Measurements from ENCODE around the gene ZBTB8B.
"Not testable (repeated sequence)": the region's sequence is repeated elsewhere in the genome, so short reads cannot be mapped to it uniquely, and the experiment has no call there.

ZBTB8B gene

GRCh38 chr1:32464716-32465577 is at the start of gene ZBTB8B:
Gene ZBTB8B, plus strand, starts transcription at chr1:32465072. Its CDS starts 5,553 bp downstream, at chr1:32470625.
- peak; percentile 51 for DNase-seq
- Mint-ChIP-seq H3K4me3 (peak within 1 kb of the TSS; percentile 79 to 87), H3K9me3 (no peaks in the 10 kb centered on the region), H3K27ac (peak within 1 kb of the TSS in 1 of 2 donors; percentile 27), H3K27me3 (peaks cover 66% of the 10 kb centered on the region), H3K4me1 (peaks cover 18% of the 10 kb centered on the region)
- ATAC-seq, result peak; percentile 80

DNA sequence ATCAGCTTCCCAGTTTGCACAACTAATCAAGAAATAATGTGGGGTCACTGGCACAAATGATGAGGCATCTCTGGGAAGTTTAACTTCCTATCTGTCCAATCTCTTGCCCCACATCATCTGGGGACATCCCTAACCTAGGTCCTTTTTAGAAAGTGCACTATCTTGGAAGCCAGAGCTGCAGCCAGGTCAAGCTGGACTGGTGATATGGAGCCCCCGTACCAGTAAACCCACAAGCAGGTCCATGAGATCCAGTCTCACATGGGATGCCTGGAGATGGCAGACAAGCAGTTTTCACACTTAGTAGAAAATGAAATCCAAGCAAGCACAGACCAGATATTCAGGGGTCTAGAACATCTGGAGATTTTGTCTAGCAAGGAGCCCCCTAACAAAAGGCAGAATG is 43.1 kb upstream of the ZBTB8B start:
- Mint-ChIP-seq H3K4me1 (peaks cover 5% of the 10 kb centered on the region), H3K27ac (no peak overlapping the region), H3K4me3 (no peak overlapping the region), H3K9me3 (no peaks in the 10 kb centered on the region), H3K27me3 (peaks cover 42% of the 10 kb centered on the region)
- no peak for DNase-seq
- no peak for ATAC-seq

DNA sequence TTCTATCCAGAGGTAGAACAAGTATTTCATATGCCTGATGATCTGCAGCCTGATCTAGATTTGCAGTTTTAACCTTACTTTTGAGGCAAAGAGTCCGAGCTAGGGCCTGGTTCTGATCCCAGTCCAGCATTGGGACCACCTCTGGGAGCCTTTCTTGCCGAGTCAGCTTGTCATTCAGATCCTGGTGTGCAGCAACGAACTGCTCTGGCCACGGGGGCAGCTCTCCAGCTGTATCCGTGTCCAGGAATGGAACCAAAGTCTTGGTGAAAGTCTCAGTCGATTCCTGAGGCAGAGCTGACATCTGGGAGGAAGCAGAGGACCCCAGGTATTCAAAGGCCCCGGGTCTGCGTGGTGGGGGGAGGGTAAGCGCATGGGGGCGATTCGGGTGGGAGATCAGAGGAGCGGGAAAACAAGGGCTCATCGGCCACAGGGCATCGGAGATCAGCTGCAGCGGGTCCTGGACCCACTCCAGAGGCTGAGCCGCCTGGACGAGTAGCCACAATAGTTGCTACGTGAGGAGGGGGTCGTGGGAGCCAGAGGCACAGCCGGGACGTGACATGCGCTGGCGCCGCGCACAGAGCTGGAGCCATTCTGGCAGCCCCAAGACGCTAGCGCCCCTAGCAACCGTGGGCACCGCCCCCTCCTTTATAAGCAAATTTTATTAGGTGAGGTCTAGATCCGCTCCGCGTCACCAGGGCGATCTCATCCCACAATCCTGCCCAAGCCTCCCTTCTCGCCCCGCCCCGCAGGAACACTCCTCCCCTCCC is 38.2 kb upstream of the ZBTB8B start:
- ATAC-seq, result no peak
- H3K27ac Mint-ChIP-seq, result no peak overlapping the region
- H3K4me3 Mint-ChIP-seq, result no peak overlapping the region

DNA sequence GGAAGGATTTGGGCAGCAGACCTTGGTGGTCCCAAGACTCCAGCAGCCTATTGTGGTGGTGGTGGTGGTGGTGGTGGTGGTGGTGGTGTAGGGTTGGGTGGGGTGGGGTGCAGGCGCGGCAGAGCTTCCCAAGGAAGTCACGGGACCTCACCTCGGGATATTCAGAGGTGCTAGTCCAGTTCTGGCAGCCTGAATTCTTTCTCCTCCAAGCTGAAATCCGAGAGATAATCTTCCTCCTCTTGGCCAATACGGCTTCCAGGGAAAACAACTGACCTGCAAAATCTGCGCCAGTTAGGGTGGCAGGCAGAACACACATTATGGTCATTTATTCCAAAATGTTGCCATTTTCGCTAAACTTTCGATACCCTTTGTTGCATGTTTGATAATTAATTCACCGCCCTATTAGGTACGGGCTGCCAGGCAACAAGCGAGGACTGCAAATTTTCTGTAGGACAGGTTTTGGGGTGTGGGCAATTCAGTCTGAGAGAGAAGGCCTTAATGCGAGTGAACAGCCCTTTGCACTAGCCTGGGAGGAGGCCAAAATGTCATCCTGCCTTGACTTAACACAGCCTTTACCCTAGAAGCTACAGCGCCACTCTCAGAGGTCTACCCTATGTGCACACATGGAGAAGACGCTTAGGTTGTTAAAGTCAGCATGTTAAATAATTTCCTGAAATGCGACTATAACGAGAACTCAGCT is 37.5 kb upstream of the ZBTB8B start:
- DNase-seq, result no peak
- no peak for ATAC-seq
- peaks cover 73% of the 10 kb centered on the region for H3K27me3 Mint-ChIP-seq
- H3K9me3 Mint-ChIP-seq, result no peaks in the 10 kb centered on the region
- H3K27ac Mint-ChIP-seq, result no peak overlapping the region
- H3K4me1 Mint-ChIP-seq, result peaks cover 6% of the 10 kb centered on the region
- H3K4me3 Mint-ChIP-seq, result no peak overlapping the region

More for the DNA sequence above, 38.2 kb upstream of the ZBTB8B start:
- no peaks in the 10 kb centered on the region for H3K9me3 Mint-ChIP-seq
- DNase-seq, result no peak
- H3K27me3 Mint-ChIP-seq, result peaks cover 66% of the 10 kb centered on the region
- H3K4me1 Mint-ChIP-seq, result peaks cover 6% of the 10 kb centered on the region

DNA sequence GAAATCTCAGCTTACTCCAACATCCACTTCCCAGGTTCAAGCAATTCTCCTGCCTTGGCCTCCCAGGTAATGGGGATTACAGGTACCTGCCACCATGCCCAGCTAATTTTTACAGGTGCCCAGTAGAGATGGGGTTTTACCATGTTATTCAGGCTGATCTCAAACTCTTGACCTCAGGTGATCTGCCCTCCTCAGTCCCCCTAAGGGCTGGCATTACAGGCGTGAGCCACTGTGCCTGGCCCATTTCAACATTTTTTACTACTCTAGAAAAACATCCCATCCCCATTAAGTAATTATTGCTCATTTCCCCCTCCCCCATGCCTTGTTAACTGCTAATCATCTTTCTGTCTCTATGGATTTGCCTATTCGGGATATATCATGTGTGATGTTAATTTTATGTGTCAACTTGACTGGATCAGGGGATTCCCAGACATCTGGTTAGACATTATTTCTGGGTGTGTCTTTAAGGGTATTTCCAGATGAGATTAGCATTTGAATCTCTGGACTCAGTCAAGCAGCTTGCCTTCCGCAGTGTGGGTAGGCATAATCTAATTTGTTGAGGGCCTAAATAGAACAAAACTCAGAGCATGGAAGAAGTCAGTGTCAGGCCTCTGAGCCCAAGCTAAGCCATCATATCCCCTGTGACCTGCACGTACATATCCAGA is 33.0 kb upstream of the ZBTB8B start:
- H3K9me3 Mint-ChIP-seq, result no peaks in the 10 kb centered on the region
- ATAC-seq (no peak), DNase-seq (no peak)
- peaks cover 60% of the 10 kb centered on the region for H3K27me3 Mint-ChIP-seq
- peak overlapping the region in 1 of 2 donors; percentile 43 for H3K27ac Mint-ChIP-seq
- H3K4me3 Mint-ChIP-seq, result no peak overlapping the region
- peaks cover under 1% of the 10 kb centered on the region for H3K4me1 Mint-ChIP-seq

DNA sequence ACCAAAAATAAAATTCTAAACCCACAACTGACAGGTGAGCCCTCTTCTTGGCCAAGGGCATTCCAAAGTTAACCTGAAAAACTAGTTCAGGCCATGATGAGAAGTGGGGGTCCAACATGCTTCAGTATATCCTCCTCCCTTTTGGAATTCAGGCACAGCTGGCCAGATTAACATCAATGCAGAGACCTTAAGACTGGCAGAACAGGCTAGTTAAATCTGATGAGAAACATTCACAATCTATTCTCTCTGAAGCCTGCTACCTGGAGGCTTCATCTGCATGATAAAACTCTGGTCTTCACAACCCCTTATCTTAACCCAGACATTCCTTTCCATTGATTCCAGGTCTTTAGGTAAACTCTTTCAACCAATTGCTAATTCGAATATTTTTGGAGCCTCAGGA is 26.7 kb upstream of the ZBTB8B start:
- H3K9me3 Mint-ChIP-seq, result peaks cover 0 to 5% of the 10 kb centered on the region in 2 donors
- ATAC-seq, result no peak
- peaks cover 28% of the 10 kb centered on the region for H3K27me3 Mint-ChIP-seq
- H3K4me1 Mint-ChIP-seq, result no peaks in the 10 kb centered on the region
- H3K4me3 Mint-ChIP-seq, result no peak overlapping the region
- no peak overlapping the region for H3K27ac Mint-ChIP-seq
- no peak for DNase-seq

GRCh38 chr1:32438777-32439176 is 26.1 kb upstream of the ZBTB8B start:
- H3K27me3 Mint-ChIP-seq, result peaks cover 28% of the 10 kb centered on the region
- not testable (repeated sequence) for H3K27ac Mint-ChIP-seq, H3K4me3 Mint-ChIP-seq, H3K9me3 Mint-ChIP-seq, ATAC-seq, H3K4me1 Mint-ChIP-seq, DNase-seq

DNA sequence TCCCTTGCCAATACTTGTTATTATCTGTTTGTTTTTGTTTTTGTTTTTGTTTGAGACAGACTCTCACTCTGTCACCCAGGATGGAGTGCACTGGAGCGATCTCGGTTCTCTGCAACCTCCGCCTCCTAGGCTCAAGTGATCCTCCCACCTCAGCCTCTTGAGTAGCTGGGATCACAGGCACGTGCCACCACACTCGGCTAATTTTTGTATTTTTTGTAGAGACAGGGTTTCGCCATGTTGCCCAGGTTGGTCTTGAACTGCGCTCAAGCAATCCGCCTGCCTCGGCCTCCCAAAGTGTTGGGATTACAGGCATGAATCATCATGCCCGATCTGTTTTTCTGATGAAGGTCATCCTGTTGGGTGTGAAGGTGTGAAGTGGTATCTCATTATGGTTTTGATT is 23.4 kb upstream of the ZBTB8B start:
- H3K4me3 Mint-ChIP-seq, DNase-seq, ATAC-seq, H3K9me3 Mint-ChIP-seq, H3K4me1 Mint-ChIP-seq, H3K27ac Mint-ChIP-seq: not testable (repeated sequence)
- H3K27me3 Mint-ChIP-seq, result peaks cover 37% of the 10 kb centered on the region

DNA sequence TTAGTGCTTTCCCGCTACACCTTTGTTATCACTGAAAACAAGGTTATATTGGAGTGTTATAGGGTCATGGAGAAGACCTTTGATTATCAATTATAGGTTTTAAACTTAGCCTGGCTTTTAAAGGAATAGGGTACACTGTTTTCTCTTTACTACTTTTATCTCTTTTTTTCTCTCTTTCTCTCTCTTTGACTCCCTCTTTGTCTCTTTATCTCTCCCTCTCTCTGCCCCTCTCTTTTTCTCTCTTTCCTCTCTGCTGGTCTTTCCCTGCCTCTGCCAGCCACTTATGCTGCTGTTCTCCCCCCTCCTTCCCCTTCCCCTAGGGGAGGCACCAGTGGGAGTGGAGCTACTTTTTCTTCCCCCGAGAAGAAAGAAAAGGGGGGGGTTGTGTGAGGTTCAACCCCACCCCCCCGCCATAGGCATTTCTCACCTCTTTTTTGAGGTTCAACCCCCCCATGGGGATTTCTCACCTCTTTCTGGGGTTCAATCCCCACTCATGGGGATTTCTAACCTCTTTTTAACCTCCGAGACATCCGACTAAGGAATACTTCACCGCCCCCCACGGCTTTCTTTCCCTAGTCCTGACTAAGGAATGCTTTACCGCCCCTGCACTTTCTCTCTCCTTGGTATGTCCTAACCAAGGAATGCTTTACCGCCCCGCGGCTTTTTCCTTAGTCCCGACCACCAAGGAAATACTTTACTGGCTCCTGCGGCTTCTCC is 17.2 kb upstream of the ZBTB8B start:
- Mint-ChIP-seq H3K4me3 (no peak overlapping the region), H3K9me3 (peaks cover 11 to 15% of the 10 kb centered on the region in 2 donors), H3K27ac (peak overlapping the region in 1 of 2 donors; percentile 38), H3K27me3 (peaks cover 45% of the 10 kb centered on the region), H3K4me1 (no peaks in the 10 kb centered on the region)
- ATAC-seq (no peak), DNase-seq (no peak)

DNA sequence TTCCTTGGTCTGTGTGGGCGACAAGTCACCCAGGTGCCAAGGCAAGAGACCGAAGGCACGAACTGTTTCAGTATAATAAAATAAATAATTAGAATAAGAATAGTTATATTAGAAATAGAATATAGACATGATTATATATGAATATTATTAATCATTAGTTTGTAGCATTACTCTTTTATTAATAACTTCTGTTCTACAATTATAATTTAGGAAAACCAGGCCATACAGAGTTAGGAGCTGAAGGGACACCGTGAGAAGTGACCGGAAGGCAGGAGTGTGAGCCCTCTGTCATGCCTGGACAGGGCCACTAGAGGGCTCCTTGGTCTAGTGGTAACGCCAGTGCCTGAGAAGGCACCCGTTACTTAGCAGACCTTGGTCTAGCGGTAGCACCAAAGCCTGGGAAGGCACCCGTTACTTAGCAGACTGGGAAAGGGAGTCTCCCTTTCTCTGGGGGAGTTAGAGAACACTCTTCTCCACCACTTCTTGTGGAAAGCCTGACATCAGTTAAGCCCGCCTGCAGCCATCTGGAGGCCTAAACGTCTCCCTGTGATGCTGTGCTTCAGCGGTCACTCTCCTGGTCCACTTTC is 16.6 kb upstream of the ZBTB8B start:
- peaks cover 40% of the 10 kb centered on the region for H3K27me3 Mint-ChIP-seq
- not testable (repeated sequence) for H3K27ac Mint-ChIP-seq, H3K4me1 Mint-ChIP-seq, H3K4me3 Mint-ChIP-seq, ATAC-seq
- H3K9me3 Mint-ChIP-seq, result peaks cover 11 to 15% of the 10 kb centered on the region in 2 donors
- DNase-seq, result peak; percentile 38 to 47

DNA sequence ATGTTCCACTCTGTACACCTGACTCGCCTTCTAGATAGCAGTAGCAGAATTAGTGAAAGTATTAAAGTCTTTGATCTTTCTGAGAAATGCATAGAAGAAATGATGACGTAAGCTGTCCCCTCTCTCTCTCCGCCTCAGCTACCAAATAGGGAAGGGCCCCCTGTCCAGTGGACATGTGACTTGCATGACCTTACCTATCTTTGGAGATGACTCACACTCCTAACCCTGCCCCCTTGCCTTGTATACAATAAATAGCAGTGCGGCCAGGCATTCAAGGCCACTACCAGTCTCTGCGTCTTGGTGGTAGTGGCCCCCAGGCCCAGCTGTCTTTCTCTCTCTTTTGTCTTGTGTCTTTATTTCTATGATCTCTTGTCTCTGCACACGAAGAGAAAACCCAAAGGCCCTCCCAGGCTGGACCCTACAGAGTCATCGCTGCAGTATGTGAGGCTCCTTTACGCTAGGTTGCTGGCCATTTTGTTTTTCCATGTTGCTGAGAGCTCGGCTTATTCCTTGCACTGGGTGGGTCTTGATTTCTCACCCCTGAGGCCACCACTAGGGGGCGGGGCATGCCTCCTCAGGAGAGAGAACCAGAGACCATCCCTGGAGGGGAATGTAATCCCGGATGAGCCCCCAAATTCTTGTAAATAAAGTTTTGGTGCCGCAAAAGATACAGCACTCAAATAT is 16.0 kb upstream of the ZBTB8B start:
- Mint-ChIP-seq H3K4me3 (no peak overlapping the region), H3K27me3 (peaks cover 34% of the 10 kb centered on the region)
- peak in 1 of 2 donors; percentile 15 for DNase-seq

DNA sequence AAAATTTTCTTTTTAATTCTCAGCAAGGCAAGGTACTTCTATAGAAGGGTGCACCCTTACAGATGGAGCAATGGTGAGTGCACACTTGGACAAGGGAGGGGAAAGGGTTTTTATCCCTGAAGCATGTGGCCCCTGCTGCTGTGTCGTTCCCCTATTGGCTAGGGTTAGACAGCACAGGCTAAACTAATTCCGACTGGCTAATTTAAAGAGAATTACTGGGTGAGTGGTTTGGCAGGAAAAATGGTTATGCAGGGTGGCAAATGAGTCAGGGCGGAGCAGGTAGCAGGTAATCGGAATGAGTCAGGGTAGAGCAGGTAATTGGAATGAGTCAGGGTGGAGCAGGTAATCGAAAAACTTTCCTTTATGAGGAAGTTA is 15.4 kb upstream of the ZBTB8B start:
- H3K9me3 Mint-ChIP-seq, result peaks cover 11 to 15% of the 10 kb centered on the region in 2 donors
- H3K27me3 Mint-ChIP-seq, result peaks cover 28% of the 10 kb centered on the region
- ATAC-seq, DNase-seq, H3K4me3 Mint-ChIP-seq, H3K27ac Mint-ChIP-seq, H3K4me1 Mint-ChIP-seq: not testable (repeated sequence)

More for the DNA sequence above, 16.0 kb upstream of the ZBTB8B start:
- H3K9me3 Mint-ChIP-seq, result peaks cover 11 to 15% of the 10 kb centered on the region in 2 donors
- H3K27ac Mint-ChIP-seq, result no peak overlapping the region
- ATAC-seq, result no peak
- H3K4me1 Mint-ChIP-seq, result no peaks in the 10 kb centered on the region

DNA sequence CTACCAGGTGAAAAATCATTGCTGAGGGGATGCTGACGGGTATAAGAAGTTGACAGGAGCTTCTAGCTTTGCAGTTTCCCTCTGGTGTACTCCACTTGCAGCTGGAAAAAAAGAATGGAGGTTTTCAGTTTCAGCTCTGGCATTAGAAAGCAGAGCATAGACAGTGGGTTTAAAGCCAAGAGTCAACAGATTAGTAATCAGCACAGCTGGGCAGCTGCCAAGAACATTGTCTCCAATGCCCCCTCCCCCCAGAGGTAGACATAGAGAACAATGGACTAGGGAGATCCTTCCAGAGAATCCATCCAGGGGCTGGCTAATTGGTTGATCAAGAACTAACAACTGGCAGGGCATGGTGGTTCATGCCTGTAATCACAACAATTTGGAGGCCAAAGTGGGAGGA is 10.1 kb upstream of the ZBTB8B start:
- Mint-ChIP-seq H3K27me3 (peaks cover 7% of the 10 kb centered on the region), H3K4me3 (no peak overlapping the region), H3K27ac (no peak overlapping the region), H3K4me1 (no peaks in the 10 kb centered on the region), H3K9me3 (peaks cover 19 to 23% of the 10 kb centered on the region in 2 donors)
- ATAC-seq, result no peak
- DNase-seq, result no peak

DNA sequence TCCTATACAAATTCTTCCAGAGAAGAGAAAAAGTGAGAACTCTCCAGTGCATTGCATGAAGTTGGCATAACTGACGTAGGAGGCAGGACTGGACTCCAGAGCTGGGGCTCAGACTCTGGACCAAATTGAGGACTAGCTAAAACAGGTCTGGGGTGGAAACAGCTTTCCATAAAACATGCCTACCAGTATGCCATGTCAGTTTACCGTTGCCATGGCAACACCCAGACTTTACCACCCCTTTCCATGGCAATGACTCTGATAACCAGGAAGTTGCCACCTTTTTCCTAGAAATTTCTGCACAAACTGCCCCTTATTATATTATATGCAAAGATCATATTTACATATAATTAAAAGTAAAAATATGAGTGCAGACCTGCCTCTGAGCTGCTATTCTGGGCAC is 8.9 kb upstream of the ZBTB8B start:
- H3K9me3 Mint-ChIP-seq, result peaks cover 18 to 20% of the 10 kb centered on the region in 2 donors
- no peak overlapping the region for H3K27ac Mint-ChIP-seq
- H3K27me3 Mint-ChIP-seq, result peaks cover 5% of the 10 kb centered on the region
- ATAC-seq, result no peak
- DNase-seq, result no peak
- H3K4me3 Mint-ChIP-seq, result no peak overlapping the region
- H3K4me1 Mint-ChIP-seq, result no peaks in the 10 kb centered on the region

Data from stimulated activated naive CD8-positive, alpha-beta T cell treated with anti-CD3 and anti-CD28 coated beads, Interleukin-15, amount 100 ng/mL, for 72 hours (primary cell).